DND-41 (cell line): ENCODE data around the gene HHATL.

Source experiments
- ATAC-seq: fragments of 200-7000 bp; cut with Tn5 transposase; 3 replicates; pipeline ENCODE4 v1.9.1; 2021; ENCODE audit warnings: low read depth; ENCODE audit not compliant: insufficient read depth
- DNase-seq: peaks from one replicate; pipeline ENCODE4 v3.0.0-alpha.2; 2020
- H2AFZ ChIP-seq: 2 replicates; pipeline ENCODE4 v1.6.0; 2012; ENCODE audit warnings: low read depth, low read length
- H3K27ac ChIP-seq: 2 replicates; pipeline ENCODE4 v1.5.1; 2012; ENCODE audit warnings: low read length, inconsistent platforms
- H3K27me3 ChIP-seq: fragments of 200-600 bp; sonication (generic); 2 replicates; pipeline ENCODE4 v1.6.0; 2012; ENCODE audit warnings: low read length, mild to moderate bottlenecking, inconsistent platforms; ENCODE audit not compliant: insufficient read depth, poor library complexity
- H3K36me3 ChIP-seq: 2 replicates; pipeline ENCODE4 v1.5.1; 2012; ENCODE audit warnings: low read length, inconsistent platforms; ENCODE audit not compliant: insufficient read depth
- H3K4me1 ChIP-seq: 2 replicates; pipeline ENCODE4 v1.5.1; 2012; ENCODE audit warnings: mild to moderate bottlenecking, low read length; ENCODE audit not compliant: insufficient read depth
- H3K4me2 ChIP-seq: 2 replicates; pipeline ENCODE4 v1.6.0; 2012; ENCODE audit warnings: mild to moderate bottlenecking, moderate library complexity, low read length, inconsistent platforms; ENCODE audit not compliant: insufficient read depth
- H3K4me3 ChIP-seq, 2 experiments: fragments of 200-600 bp in 1 of 2; shearing (Covaris generic) in 1 of 2; 2 replicates each; pipeline ENCODE4 v1.5.1; 2012 to 2016; ENCODE audit warnings: inconsistent platforms in 2 of 2, low read length in 2 of 2, mild to moderate bottlenecking in 2 of 2, low read depth in 1 of 2, moderate library complexity in 1 of 2
- H3K79me2 ChIP-seq: 2 replicates; pipeline ENCODE4 v1.6.0; 2012; ENCODE audit warnings: low read length, inconsistent platforms; ENCODE audit not compliant: insufficient read depth
- H3K9ac ChIP-seq: 2 replicates; pipeline ENCODE4 v1.6.0; 2012; ENCODE audit warnings: low read depth, mild to moderate bottlenecking, inconsistent platforms, low read length, moderate library complexity
- H3K9me3 ChIP-seq: 2 replicates; pipeline ENCODE4 v1.5.1; 2012; ENCODE audit warnings: low read length, moderate library complexity, mild to moderate bottlenecking, inconsistent platforms; ENCODE audit not compliant: insufficient read depth, severe bottlenecking
- H4K20me1 ChIP-seq: 2 replicates; pipeline ENCODE4 v1.6.0; 2012; ENCODE audit warnings: low read length; ENCODE audit not compliant: insufficient read depth
- CTCF ChIP-seq: IDR thresholded peaks from 2 replicates; pipeline ENCODE4 v1.5.1; 2012; ENCODE audit warnings: borderline replicate concordance, low read length, moderate library complexity, mild to moderate bottlenecking; ENCODE audit not compliant: poor library complexity, severe bottlenecking; ENCODE audit errors: extremely low read depth
- EZH2 ChIP-seq: IDR thresholded peaks from 3 replicates; pipeline ENCODE4 v1.6.1; 2012; ENCODE audit warnings: borderline replicate concordance, low read depth, mild to moderate bottlenecking, moderate library complexity, low read length, inconsistent platforms; ENCODE audit not compliant: severe bottlenecking

The HHATL gene

DNA sequence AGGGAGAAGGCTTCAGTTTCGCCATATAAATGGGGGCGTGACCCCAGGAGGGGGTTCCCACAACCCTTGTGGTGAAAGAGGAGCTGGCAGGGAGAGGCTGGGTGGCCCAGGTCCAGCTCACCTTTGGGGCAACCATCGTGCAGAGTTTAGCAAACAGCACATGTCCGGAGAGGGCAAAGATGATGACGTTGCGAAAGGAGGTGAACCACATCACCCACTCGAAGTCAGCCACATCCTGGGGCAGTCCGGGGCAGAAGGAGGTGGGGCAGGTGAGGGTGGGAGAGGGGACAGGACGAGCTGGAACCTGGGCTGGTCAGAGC lies 3.7 kb downstream of the HHATL start:
- no peaks in the 10 kb centered on the region for H3K4me1 ChIP-seq
- H2AFZ ChIP-seq, result no peak overlapping the region
- H3K27me3 ChIP-seq, result no peaks in the 10 kb centered on the region
- no peak overlapping the region for H3K9ac ChIP-seq
- H3K4me3 ChIP-seq, result no peak overlapping the region
- H3K36me3 ChIP-seq, result no peaks in the 10 kb centered on the region
- no peak overlapping the region for H3K27ac ChIP-seq
- no peaks in the 10 kb centered on the region for H3K79me2 ChIP-seq
- TF ChIP-seq EZH2 (no peak), CTCF (no peak)
- H3K9me3 ChIP-seq, result no peaks in the 10 kb centered on the region
- H3K4me2 ChIP-seq, result no peak overlapping the region
- ATAC-seq, result no peak
- peaks cover 18% of the 10 kb centered on the region for H4K20me1 ChIP-seq
- DNase-seq, result no peak

GRCh38 chr3:42698216-42698910 lies 4.2 kb downstream of the HHATL start:
- Histone ChIP-seq H3K4me1 (no peaks in the 10 kb centered on the region), H2AFZ (no peak overlapping the region), H3K4me3 (no peak overlapping the region), H3K4me2 (no peak overlapping the region), H3K27me3 (no peaks in the 10 kb centered on the region), H3K9me3 (no peaks in the 10 kb centered on the region), H4K20me1 (peaks cover 15% of the 10 kb centered on the region), H3K36me3 (no peaks in the 10 kb centered on the region), H3K9ac (no peak overlapping the region), H3K27ac (no peak overlapping the region), H3K79me2 (no peaks in the 10 kb centered on the region)
- DNase-seq (no peak), ATAC-seq (no peak)
- no peak for TF ChIP-seq EZH2
- no peak for TF ChIP-seq CTCF

GRCh38 chr3:42697289-42698051 lies 5.1 kb downstream of the HHATL start:
- Histone ChIP-seq H3K27me3 (no peaks in the 10 kb centered on the region), H3K9me3 (no peaks in the 10 kb centered on the region), H3K27ac (no peak overlapping the region), H3K4me2 (no peak overlapping the region), H3K4me1 (no peaks in the 10 kb centered on the region), H3K79me2 (no peaks in the 10 kb centered on the region), H2AFZ (no peak overlapping the region), H3K4me3 (no peak overlapping the region), H3K9ac (no peak overlapping the region), H4K20me1 (peaks cover 11% of the 10 kb centered on the region), H3K36me3 (no peaks in the 10 kb centered on the region)
- TF ChIP-seq CTCF, result no peak
- TF ChIP-seq EZH2, result no peak
- ATAC-seq, result no peak
- DNase-seq, result no peak
